ENCODE data around the gene GHR.

Gene GHR

GRCh38 chr5:42599106-42599505 is 175.9 kb downstream of the GHR start:
- DNase-seq, result no peak

- DNase-seq, result no peak
These were observed 177.2 kb downstream of the GHR start for GRCh38 chr5:42600441-42600840.

- no peak for DNase-seq
These were observed 181.0 kb downstream of the GHR start for GRCh38 chr5:42604171-42604711.

- DNase-seq, result no peak
These were observed 182.3 kb downstream of the GHR start for GRCh38 chr5:42605490-42605889.

- no peak for DNase-seq
These were observed 183.2 kb downstream of the GHR start for GRCh38 chr5:42606464-42606869.

GRCh38 chr5:42611437-42611836 is 188.2 kb downstream of the GHR start:
- no peak for DNase-seq

GRCh38 chr5:42612750-42613366 is 189.6 kb downstream of the GHR start:
- no peak for DNase-seq

GRCh38 chr5:42614509-42614908 is 191.3 kb downstream of the GHR start:
- DNase-seq, result no peak

- peak in 7 of 56 donors; percentile 1 to 42 (median 11) for DNase-seq
These were observed 197.5 kb downstream of the GHR start for GRCh38 chr5:42620579-42621216.

GRCh38 chr5:42621242-42621641 is 198.0 kb downstream of the GHR start:
- no peak for DNase-seq

GRCh38 chr5:42621662-42622061 is 198.4 kb downstream of the GHR start:
- DNase-seq, result no peak

- no peak for DNase-seq
These were observed 201.7 kb downstream of the GHR start for GRCh38 chr5:42624912-42625311.

GRCh38 chr5:42626462-42626861 is 203.2 kb downstream of the GHR start:
- no peak for DNase-seq

- DNase-seq, result no peak
These were observed 205.6 kb downstream of the GHR start for GRCh38 chr5:42628821-42629220.

GRCh38 chr5:42629284-42629683 is 206.0 kb downstream of the GHR start:
- no peak for DNase-seq

GRCh38 chr5:42631241-42631640 is 208.0 kb downstream of the GHR start:
- no peak for DNase-seq

- DNase-seq, result no peak
These were observed 209.2 kb downstream of the GHR start for GRCh38 chr5:42632354-42632900.

GRCh38 chr5:42634575-42634974 is 211.3 kb downstream of the GHR start:
- DNase-seq, result no peak

GRCh38 chr5:42636425-42636824 is 213.2 kb downstream of the GHR start:
- DNase-seq, result no peak

- no peak for DNase-seq
These were observed 213.7 kb downstream of the GHR start for GRCh38 chr5:42636946-42637345.

- DNase-seq, result no peak
These were observed 215.7 kb downstream of the GHR start for GRCh38 chr5:42638972-42639371.

- DNase-seq, result no peak
These were observed 217.6 kb downstream of the GHR start for GRCh38 chr5:42640835-42641234.

Data from nucleus accumbens (tissue), 56 donors.